Vagina (tissue), 2 donors: ENCODE data around the gene PTPRCAP.

Source experiments
- POLR2A ChIP-seq, 2 donors: fragments of 450-650 bp; IDR thresholded peaks; one replicate each; pipeline ENCODE4 v1.6.1; 2017; ENCODE audit warnings: antibody characterized with exemption in 2 of 2, mild to moderate bottlenecking in 2 of 2, moderate library complexity in 2 of 2
- POLR2AphosphoS5 ChIP-seq, 2 donors: sonication (generic); formaldehyde crosslinking; IDR thresholded peaks; one replicate each; pipeline ENCODE4 v1.9.0; 2017; ENCODE audit warnings: antibody characterized with exemption in 2 of 2, mild to moderate bottlenecking in 2 of 2, low read depth in 1 of 2; ENCODE audit not compliant: insufficient read depth in 1 of 2
- TF ChIP-seq, protein P1 (sequence below), 3 experiments: fragments of 450-650 bp in 2 of 3; fragments of 200-600 bp in 1 of 3; sonication (generic) in 1 of 3; IDR thresholded peaks; one replicate each; pipeline ENCODE4 v1.5.1; 2017 to 2019; ENCODE audit warnings: antibody characterized with exemption in 3 of 3, mild to moderate bottlenecking in 2 of 3, moderate library complexity in 2 of 3

GRCh38 chr11:67483831-67484665, 46.6 kb upstream of the PTPRCAP start:
- TF ChIP-seq, protein P1, sequence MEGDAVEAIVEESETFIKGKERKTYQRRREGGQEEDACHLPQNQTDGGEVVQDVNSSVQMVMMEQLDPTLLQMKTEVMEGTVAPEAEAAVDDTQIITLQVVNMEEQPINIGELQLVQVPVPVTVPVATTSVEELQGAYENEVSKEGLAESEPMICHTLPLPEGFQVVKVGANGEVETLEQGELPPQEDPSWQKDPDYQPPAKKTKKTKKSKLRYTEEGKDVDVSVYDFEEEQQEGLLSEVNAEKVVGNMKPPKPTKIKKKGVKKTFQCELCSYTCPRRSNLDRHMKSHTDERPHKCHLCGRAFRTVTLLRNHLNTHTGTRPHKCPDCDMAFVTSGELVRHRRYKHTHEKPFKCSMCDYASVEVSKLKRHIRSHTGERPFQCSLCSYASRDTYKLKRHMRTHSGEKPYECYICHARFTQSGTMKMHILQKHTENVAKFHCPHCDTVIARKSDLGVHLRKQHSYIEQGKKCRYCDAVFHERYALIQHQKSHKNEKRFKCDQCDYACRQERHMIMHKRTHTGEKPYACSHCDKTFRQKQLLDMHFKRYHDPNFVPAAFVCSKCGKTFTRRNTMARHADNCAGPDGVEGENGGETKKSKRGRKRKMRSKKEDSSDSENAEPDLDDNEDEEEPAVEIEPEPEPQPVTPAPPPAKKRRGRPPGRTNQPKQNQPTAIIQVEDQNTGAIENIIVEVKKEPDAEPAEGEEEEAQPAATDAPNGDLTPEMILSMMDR (IDR thresholded peaks at IDR 0.05) = no peak
- no peak for TF ChIP-seq POLR2AphosphoS5 (IDR thresholded peaks at IDR 0.05; ENCODE audit: insufficient read depth in 1 of 2, low read depth in 1 of 2)
- TF ChIP-seq POLR2A (IDR thresholded peaks at IDR 0.05) = no peak
